SKM-1 (cell line): ENCODE data around the gene PHEX.

Source experiments
- DNase-seq: peaks from one replicate; lab custom pipeline; 2025; ENCODE audit not compliant: unreplicated experiment; lab: John Stamatoyannopoulos, UW

The PHEX gene

GRCh38 chrX:22147214-22147613 is 115.1 kb downstream of the PHEX start:
- DNase-seq = no peak

GRCh38 chrX:22147942-22148341 is 115.8 kb downstream of the PHEX start:
- DNase-seq = no peak

GRCh38 chrX:22148565-22148964 is 116.4 kb downstream of the PHEX start:
- no peak for DNase-seq

- DNase-seq = no peak
Measured at GRCh38 chrX:22150371-22150770, 118.2 kb downstream of the PHEX start.

- DNase-seq = no peak
Measured at GRCh38 chrX:22155126-22155525, 123.0 kb downstream of the PHEX start.

GRCh38 chrX:22159071-22159470 is 126.9 kb downstream of the PHEX start:
- DNase-seq = no peak

GRCh38 chrX:22163326-22163725 is 131.2 kb downstream of the PHEX start:
- no peak for DNase-seq

- no peak for DNase-seq
Measured at GRCh38 chrX:22164770-22165388, 132.8 kb downstream of the PHEX start.

GRCh38 chrX:22165732-22166457 is 133.8 kb downstream of the PHEX start:
- no peak for DNase-seq

- DNase-seq = no peak
Measured at GRCh38 chrX:22171287-22172060, 139.3 kb downstream of the PHEX start.

- DNase-seq = no peak
Measured at GRCh38 chrX:22173966-22174365, 141.8 kb downstream of the PHEX start.

GRCh38 chrX:22177950-22178515 is 145.9 kb downstream of the PHEX start:
- no peak for DNase-seq

GRCh38 chrX:22184096-22184495 is 152.0 kb downstream of the PHEX start:
- no peak for DNase-seq

- no peak for DNase-seq
Measured at GRCh38 chrX:22186165-22186564, 154.0 kb downstream of the PHEX start.

- DNase-seq = peak; percentile 5
Measured at GRCh38 chrX:22192419-22193060, 160.4 kb downstream of the PHEX start.

GRCh38 chrX:22193851-22194659 is 161.9 kb downstream of the PHEX start:
- DNase-seq = no peak

- DNase-seq = no peak
Measured at GRCh38 chrX:22194660-22194945, 162.5 kb downstream of the PHEX start.

- no peak for DNase-seq
Measured at GRCh38 chrX:22196149-22196548, 164.0 kb downstream of the PHEX start.

- no peak for DNase-seq
Measured at GRCh38 chrX:22202251-22202650, 170.1 kb downstream of the PHEX start.

- DNase-seq = no peak
Measured at GRCh38 chrX:22203186-22203585, 171.1 kb downstream of the PHEX start.

- DNase-seq = no peak
Measured at GRCh38 chrX:22206781-22207180, 174.7 kb downstream of the PHEX start.
